Trophoblast cell (in vitro differentiated cells and primary cell): ENCODE results near the gene LRRC27.

Experiments
- DNase-seq, 2 donors: peaks; one replicate each; pipeline ENCODE4 v3.0.0-alpha.2; 2016
- H2AFZ ChIP-seq: 2 replicates; pipeline ENCODE4 v1.6.1; 2013; ENCODE audit warnings: low read length, moderate library complexity, mild to moderate bottlenecking; ENCODE audit not compliant: insufficient read depth, poor library complexity
- H2AK5ac ChIP-seq: 2 replicates; pipeline ENCODE4 v1.6.1; 2013; ENCODE audit warnings: mild to moderate bottlenecking, low read length
- H2BK120ac ChIP-seq: 2 replicates; pipeline ENCODE4 v1.6.1; 2013; ENCODE audit warnings: low read length, mild to moderate bottlenecking, moderate library complexity; ENCODE audit not compliant: insufficient read depth, poor library complexity
- H2BK12ac ChIP-seq: 2 replicates; pipeline ENCODE4 v1.6.1; 2013; ENCODE audit warnings: mild to moderate bottlenecking, low read length, moderate library complexity
- H2BK5ac ChIP-seq: 2 replicates; pipeline ENCODE4 v1.6.1; 2013; ENCODE audit warnings: low read length, low read depth, moderate library complexity, mild to moderate bottlenecking; ENCODE audit not compliant: poor library complexity
- H3K14ac ChIP-seq: 2 replicates; pipeline ENCODE4 v1.6.1; 2013; ENCODE audit warnings: mild to moderate bottlenecking, low read length
- H3K18ac ChIP-seq: 2 replicates; pipeline ENCODE4 v1.6.1; 2013; ENCODE audit warnings: mild to moderate bottlenecking, low read length
- H3K23ac ChIP-seq: 2 replicates; pipeline ENCODE4 v1.6.1; 2013; ENCODE audit warnings: low read length
- H3K27ac ChIP-seq: 2 replicates; pipeline ENCODE4 v1.5.1; 2013; ENCODE audit warnings: low read depth, mild to moderate bottlenecking, inconsistent platforms, low read length, moderate library complexity
- H3K27me3 ChIP-seq: 2 replicates; pipeline ENCODE4 v1.6.1; 2013; ENCODE audit warnings: inconsistent platforms, mild to moderate bottlenecking, low read length, moderate library complexity; ENCODE audit not compliant: insufficient read depth
- H3K36me3 ChIP-seq, 2 experiments: 1 replicate in 1 of 2; 2 replicates in 1 of 2; pipeline ENCODE4 v1.6.1; 2013; ENCODE audit warnings: low read length in 2 of 2, mild to moderate bottlenecking in 2 of 2, moderate library complexity in 1 of 2; ENCODE audit not compliant: insufficient read depth in 2 of 2, control insufficient read depth in 1 of 2
- H3K4ac ChIP-seq: 2 replicates; pipeline ENCODE4 v1.6.1; 2013; ENCODE audit warnings: low read depth, mild to moderate bottlenecking, low read length, moderate library complexity
- H3K4me1 ChIP-seq, 2 experiments: 1 replicate in 1 of 2; 2 replicates in 1 of 2; pipeline ENCODE4 v1.6.1; 2013; ENCODE audit warnings: low read length in 2 of 2, mild to moderate bottlenecking in 2 of 2, moderate library complexity in 1 of 2; ENCODE audit not compliant: insufficient read depth in 2 of 2, control insufficient read depth in 1 of 2
- H3K4me2 ChIP-seq: 2 replicates; pipeline ENCODE4 v1.6.1; 2013; ENCODE audit warnings: inconsistent platforms, mild to moderate bottlenecking, low read length, moderate library complexity
- H3K4me3 ChIP-seq: 2 replicates; pipeline ENCODE4 v1.5.1; 2013; ENCODE audit warnings: mild to moderate bottlenecking, low read depth, low read length, inconsistent platforms
- H3K79me1 ChIP-seq: one replicate; pipeline ENCODE4 v1.6.1; 2013; ENCODE audit warnings: low read length
- H3K79me2 ChIP-seq: 2 replicates; pipeline ENCODE4 v1.6.1; 2013; ENCODE audit warnings: low read length, mild to moderate bottlenecking; ENCODE audit not compliant: control insufficient read depth, insufficient read depth, poor library complexity
- H3K9ac ChIP-seq: 2 replicates; pipeline ENCODE4 v1.6.1; 2013; ENCODE audit warnings: mild to moderate bottlenecking, low read length
- H3K9me3 ChIP-seq: 2 replicates; pipeline ENCODE4 v1.6.1; 2013; ENCODE audit warnings: low read depth, mild to moderate bottlenecking, control low read depth, inconsistent platforms, low read length; ENCODE audit not compliant: insufficient read depth
- H4K12ac ChIP-seq: 2 replicates; pipeline ENCODE4 v1.6.1; 2013; ENCODE audit warnings: low read depth, mild to moderate bottlenecking, low read length, moderate library complexity
- H4K8ac ChIP-seq: 2 replicates; pipeline ENCODE4 v1.6.1; 2013; ENCODE audit warnings: low read depth, mild to moderate bottlenecking, low read length, moderate library complexity
- H4K91ac ChIP-seq: one replicate; pipeline ENCODE4 v1.6.1; 2013; ENCODE audit warnings: low read depth, mild to moderate bottlenecking, low read length, moderate library complexity
- WGBS: extraction: QIAGEN DNeasy Blood & Tissue Kit; methylation state at CpG from one replicate; pipeline ENCODE4 v1.1.7; 2013; ENCODE audit warnings: missing lambda C conversion rate; ENCODE audit not compliant: insufficient read length, insufficient coverage; ENCODE audit errors: extremely low coverage; 5-methylcytosine and 5-hydroxymethylcytosine counted together

Gene LRRC27

DNA sequence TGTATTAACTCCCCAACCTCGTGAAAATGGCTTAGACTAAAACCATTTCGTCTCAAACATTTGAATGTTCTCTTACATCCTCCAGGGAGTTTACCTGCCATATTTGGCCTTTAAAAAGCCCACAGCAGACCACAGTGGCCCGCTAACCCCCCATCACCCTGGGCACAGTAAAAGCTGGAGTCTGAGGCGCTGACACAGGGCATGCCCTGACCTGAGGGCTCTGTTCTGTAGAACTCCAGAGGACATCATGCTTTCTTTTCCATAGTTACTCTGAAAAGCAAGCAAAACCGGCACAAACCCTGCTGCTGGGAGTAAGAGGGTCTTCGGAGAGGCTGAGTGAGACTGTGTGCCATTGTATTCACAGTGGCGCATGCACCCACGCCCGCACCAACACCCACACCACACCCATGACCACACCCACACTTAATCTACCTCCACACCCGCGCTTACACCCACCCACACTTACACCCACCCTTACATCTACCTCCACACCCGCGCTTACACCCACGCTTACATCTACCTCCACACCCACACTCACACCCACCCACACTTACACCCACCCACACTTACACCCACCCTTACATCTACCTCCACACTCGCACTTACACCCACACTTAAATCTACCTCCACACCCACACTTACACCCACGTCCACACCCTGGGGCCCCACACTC, 32.1 kb downstream of the LRRC27 start:
- Histone ChIP-seq H3K14ac (no peak overlapping the region), H2BK120ac (no peak overlapping the region), H3K4me1 (no peaks in the 10 kb centered on the region), H3K4ac (no peak overlapping the region), H3K23ac (no peak overlapping the region), H3K79me2 (no peaks in the 10 kb centered on the region), H3K18ac (no peak overlapping the region), H3K9ac (no peak overlapping the region), H3K79me1 (no peaks in the 10 kb centered on the region), H3K36me3 (no peaks in the 10 kb centered on the region), H2AFZ (no peak overlapping the region), H3K4me3 (peak overlapping the region; percentile 10), H4K12ac (no peak overlapping the region), H4K8ac (no peak overlapping the region), H3K27ac (no peak overlapping the region), H3K4me2 (no peak overlapping the region), H2AK5ac (no peak overlapping the region), H3K9me3 (peaks cover 8% of the 10 kb centered on the region), H2BK12ac (no peak overlapping the region), H3K27me3 (no peaks in the 10 kb centered on the region), H4K91ac (no peak overlapping the region), H2BK5ac (no peak overlapping the region)
- no CpG with 5 or more reads among the region's 16 CpGs for WGBS
- no peak for DNase-seq

DNA sequence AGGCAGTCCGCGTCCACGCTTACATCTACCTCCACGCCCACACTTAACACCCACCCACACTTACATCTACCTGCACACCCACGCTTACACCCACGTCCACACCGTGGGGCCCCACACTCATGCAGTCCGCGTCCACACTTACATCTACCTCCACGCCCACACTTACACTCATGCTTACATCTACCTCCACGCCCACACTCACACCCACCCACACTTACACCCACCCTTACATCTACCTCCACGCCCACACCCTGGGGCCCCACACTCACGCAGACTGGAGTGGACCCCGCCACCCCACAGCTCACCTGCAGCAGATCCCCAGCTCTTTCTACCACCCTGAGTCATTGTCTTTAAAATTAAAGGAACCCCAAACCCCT, 32.6 kb downstream of the LRRC27 start:
- Histone ChIP-seq H3K4me1 (no peaks in the 10 kb centered on the region), H3K27me3 (no peaks in the 10 kb centered on the region), H3K79me1 (no peaks in the 10 kb centered on the region), H3K27ac (no peak overlapping the region), H4K8ac (no peak overlapping the region), H3K36me3 (no peaks in the 10 kb centered on the region), H2BK5ac (no peak overlapping the region), H3K4me3 (no peak overlapping the region), H2BK12ac (no peak overlapping the region), H3K9ac (no peak overlapping the region), H3K9me3 (peaks cover 8% of the 10 kb centered on the region), H3K79me2 (no peaks in the 10 kb centered on the region), H4K91ac (no peak overlapping the region), H4K12ac (no peak overlapping the region), H3K14ac (no peak overlapping the region), H2AFZ (no peak overlapping the region), H2AK5ac (no peak overlapping the region), H3K4me2 (no peak overlapping the region), H2BK120ac (no peak overlapping the region), H3K4ac (no peak overlapping the region), H3K18ac (no peak overlapping the region), H3K23ac (no peak overlapping the region)
- WGBS: 100% methylated on average over 1 of the region's 14 CpGs
- DNase-seq: no peak

DNA sequence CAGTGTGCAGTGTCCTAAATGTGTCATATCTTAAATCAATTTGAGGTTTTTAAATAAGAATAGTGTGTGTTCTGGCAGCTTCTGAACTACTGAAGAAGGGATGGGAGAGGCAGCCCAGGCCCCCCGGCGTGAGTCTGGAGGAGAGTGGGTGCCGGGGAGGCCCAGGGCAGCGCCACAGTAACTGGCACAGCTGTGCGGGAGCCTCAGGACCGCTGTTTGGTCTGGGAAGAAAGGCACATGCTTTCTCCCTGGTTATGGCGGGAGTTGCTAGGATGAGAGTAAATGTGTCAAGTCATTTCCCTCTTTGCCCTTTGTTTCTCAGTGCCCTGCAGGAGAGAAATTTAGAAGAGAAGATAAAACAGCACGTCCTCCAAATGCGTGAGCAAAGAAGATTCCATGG, 33.1 kb downstream of the LRRC27 start:
- Histone ChIP-seq H3K9me3 (peaks cover 8% of the 10 kb centered on the region), H3K79me1 (no peaks in the 10 kb centered on the region), H2AK5ac (no peak overlapping the region), H3K4me1 (no peaks in the 10 kb centered on the region), H3K79me2 (no peaks in the 10 kb centered on the region), H3K18ac (no peak overlapping the region), H2BK5ac (no peak overlapping the region), H4K91ac (no peak overlapping the region), H3K4me3 (no peak overlapping the region), H4K12ac (no peak overlapping the region), H3K36me3 (no peaks in the 10 kb centered on the region), H2AFZ (no peak overlapping the region), H3K27me3 (no peaks in the 10 kb centered on the region), H3K14ac (no peak overlapping the region), H2BK12ac (no peak overlapping the region), H4K8ac (no peak overlapping the region), H3K4me2 (no peak overlapping the region), H3K23ac (no peak overlapping the region), H3K9ac (no peak overlapping the region), H3K4ac (no peak overlapping the region), H2BK120ac (no peak overlapping the region), H3K27ac (no peak overlapping the region)
- no CpG with 5 or more reads among the region's 9 CpGs for WGBS
- DNase-seq: no peak

DNA sequence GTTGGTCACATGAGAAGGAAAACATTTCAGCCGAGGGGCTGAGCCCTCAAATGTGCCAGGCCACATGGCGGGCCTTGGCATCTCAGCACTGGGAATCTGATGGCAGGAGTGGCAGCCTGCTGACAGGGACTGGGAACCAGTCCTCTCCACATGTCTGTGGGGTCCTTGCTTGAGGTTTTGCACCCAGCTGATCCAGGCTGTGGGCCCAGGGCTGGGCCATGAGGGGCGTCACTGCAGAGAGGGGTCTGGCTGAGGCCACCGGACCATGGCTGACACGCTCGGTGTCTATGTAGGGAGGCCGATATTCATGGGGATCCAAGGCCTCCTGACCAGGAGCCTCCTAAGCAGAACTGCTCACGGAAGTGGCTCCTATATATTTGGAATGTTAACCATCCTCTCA, 34.0 kb downstream of the LRRC27 start:
- Histone ChIP-seq H2AFZ (no peak overlapping the region), H2BK120ac (no peak overlapping the region), H2AK5ac (no peak overlapping the region), H3K79me1 (no peaks in the 10 kb centered on the region), H3K9me3 (peaks cover 8% of the 10 kb centered on the region), H3K9ac (no peak overlapping the region), H3K36me3 (no peaks in the 10 kb centered on the region), H3K4me3 (no peak overlapping the region), H3K14ac (no peak overlapping the region), H3K23ac (no peak overlapping the region), H3K18ac (no peak overlapping the region), H3K27me3 (no peaks in the 10 kb centered on the region), H3K27ac (no peak overlapping the region), H2BK12ac (no peak overlapping the region), H2BK5ac (no peak overlapping the region), H3K4me2 (no peak overlapping the region), H4K8ac (no peak overlapping the region), H3K4ac (no peak overlapping the region), H3K4me1 (no peaks in the 10 kb centered on the region), H4K91ac (no peak overlapping the region), H4K12ac (no peak overlapping the region), H3K79me2 (no peaks in the 10 kb centered on the region)
- no peak for DNase-seq
- WGBS: no CpG with 5 or more reads among the region's 8 CpGs
